Activated CD4-positive, alpha-beta T cell treated with anti-CD3 and anti-CD28 coated beads, Interleukin-2, amount 10 ng/mL, durations not matched to agents 7 days and 5 days (primary cell): Measurements from ENCODE around the gene SOX9. TPM values are rescaled to one million over a fixed set of nuclear protein-coding genes. Genes with fewer than 3 reads are reported as not detected.
"Not testable (repeated sequence)": the region's sequence is repeated elsewhere in the genome, so short reads cannot be mapped to it uniquely, and the experiment has no call there.

Source experiments
- CTCF ChIA-PET: fragments of 350-600 bp; sonication (Branson Sonifier 250); formaldehyde crosslinking; loops from one replicate; lab custom pipeline; 2021; ENCODE audit warnings: antibody characterized with exemption; lab: Charles Lee
- POLR2A ChIA-PET: fragments of 350-600 bp; sonication (Branson Sonifier 250); formaldehyde crosslinking; loops from one replicate; lab custom pipeline; 2021; ENCODE audit warnings: antibody characterized with exemption; lab: Charles Lee
- DNase-seq: peaks from one replicate; pipeline ENCODE4 v3.0.0-alpha.2; 2020
- H3K27ac Mint-ChIP-seq: one replicate; pipeline ENCODE4 v1.8.0; 2021; ENCODE audit warnings: mild to moderate bottlenecking, moderate library complexity, mixed read lengths
- H3K27me3 Mint-ChIP-seq: one replicate; pipeline ENCODE4 v1.8.0; 2021; ENCODE audit warnings: mixed read lengths
- H3K36me3 Mint-ChIP-seq: one replicate; pipeline ENCODE4 v1.8.0; 2021; ENCODE audit warnings: low read depth, mixed read lengths
- H3K4me1 Mint-ChIP-seq: one replicate; pipeline ENCODE4 v1.8.0; 2021; ENCODE audit warnings: mixed read lengths
- H3K4me3 Mint-ChIP-seq: one replicate; pipeline ENCODE4 v1.8.0; 2021; ENCODE audit warnings: mild to moderate bottlenecking, moderate library complexity, mixed read lengths
- H3K9me3 Mint-ChIP-seq: one replicate; pipeline ENCODE4 v1.8.0; 2021; ENCODE audit warnings: mixed read lengths
- total RNA-seq, 2 experiments: library from RNA; stranded (reverse); gene quantifications; one replicate each; pipeline ENCODE4 v1.2.3, GENCODE V29; 2021

Gene SOX9
- total RNA-seq, 2 experiments from 2014 or later, result not detected

DNA sequence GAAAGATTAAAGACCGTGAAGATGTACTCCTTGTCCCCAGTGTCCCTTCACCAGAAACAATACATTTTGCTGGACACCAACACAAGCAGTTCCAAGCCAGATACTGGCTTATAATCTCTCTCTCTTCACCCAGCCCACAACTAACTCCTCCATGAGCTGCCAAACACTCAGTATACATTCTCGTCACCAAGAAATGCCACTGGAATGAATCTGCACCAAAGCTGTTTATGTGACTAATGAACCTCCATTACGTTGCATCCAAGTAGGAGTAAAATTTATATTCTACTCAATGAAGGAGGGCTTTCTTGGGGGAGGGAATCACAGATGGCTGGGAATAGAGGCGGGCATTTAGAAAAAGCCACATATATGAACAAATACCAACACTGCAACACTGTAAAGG, 20.9 kb upstream of the SOX9 start:
- DNase-seq, result no peak
- no peak overlapping the region for H3K27ac Mint-ChIP-seq
- CTCF ChIA-PET, result no interaction called here
- POLR2A ChIA-PET, result no interaction called here
- no peaks in the 10 kb centered on the region for H3K9me3 Mint-ChIP-seq
- no peaks in the 10 kb centered on the region for H3K36me3 Mint-ChIP-seq
- no peaks in the 10 kb centered on the region for H3K4me1 Mint-ChIP-seq
- H3K27me3 Mint-ChIP-seq, result no peaks in the 10 kb centered on the region
- no peak overlapping the region for H3K4me3 Mint-ChIP-seq

DNA sequence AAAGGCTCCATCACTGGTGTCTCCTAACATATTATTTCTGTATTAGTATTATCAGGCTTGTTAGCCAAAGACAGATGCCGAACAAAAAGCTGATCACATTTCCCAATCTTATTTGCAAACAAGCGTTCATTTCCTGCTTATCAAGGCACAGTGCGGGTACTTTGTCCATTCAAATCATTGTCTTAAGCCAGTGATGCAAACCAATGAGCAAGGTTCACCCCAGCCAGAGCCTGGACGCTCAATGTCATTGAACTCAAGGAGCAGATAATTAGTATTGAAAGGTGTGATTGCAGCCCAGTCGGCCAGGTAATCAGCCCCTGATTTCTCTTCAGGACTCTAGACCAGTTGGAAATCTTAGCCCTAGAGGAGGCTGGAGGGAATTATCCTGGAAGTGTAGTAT, 20.4 kb upstream of the SOX9 start:
- H3K4me1 Mint-ChIP-seq, result no peaks in the 10 kb centered on the region
- H3K27ac Mint-ChIP-seq, result no peak overlapping the region
- H3K9me3 Mint-ChIP-seq, result no peaks in the 10 kb centered on the region
- H3K36me3 Mint-ChIP-seq, result no peaks in the 10 kb centered on the region
- no peak overlapping the region for H3K4me3 Mint-ChIP-seq
- no peak for DNase-seq
- H3K27me3 Mint-ChIP-seq, result no peaks in the 10 kb centered on the region
- CTCF ChIA-PET, result no interaction called here
- POLR2A ChIA-PET, result no interaction called here

GRCh38 chr17:72101526-72101925, 19.3 kb upstream of the SOX9 start:
- Mint-ChIP-seq H3K9me3 (no peaks in the 10 kb centered on the region), H3K27ac (no peak overlapping the region), H3K4me3 (no peak overlapping the region), H3K4me1 (no peaks in the 10 kb centered on the region), H3K27me3 (no peaks in the 10 kb centered on the region), H3K36me3 (no peaks in the 10 kb centered on the region)
- CTCF ChIA-PET, result no interaction called here
- POLR2A ChIA-PET, result no interaction called here
- no peak for DNase-seq

GRCh38 chr17:72102366-72102765, 18.5 kb upstream of the SOX9 start:
- H3K9me3 Mint-ChIP-seq, result no peaks in the 10 kb centered on the region
- H3K36me3 Mint-ChIP-seq, result no peaks in the 10 kb centered on the region
- H3K4me3 Mint-ChIP-seq, result no peak overlapping the region
- ChIA-PET CTCF (no interaction called here), POLR2A (no interaction called here)
- no peaks in the 10 kb centered on the region for H3K4me1 Mint-ChIP-seq
- H3K27ac Mint-ChIP-seq, result no peak overlapping the region
- no peaks in the 10 kb centered on the region for H3K27me3 Mint-ChIP-seq
- DNase-seq, result no peak

DNA sequence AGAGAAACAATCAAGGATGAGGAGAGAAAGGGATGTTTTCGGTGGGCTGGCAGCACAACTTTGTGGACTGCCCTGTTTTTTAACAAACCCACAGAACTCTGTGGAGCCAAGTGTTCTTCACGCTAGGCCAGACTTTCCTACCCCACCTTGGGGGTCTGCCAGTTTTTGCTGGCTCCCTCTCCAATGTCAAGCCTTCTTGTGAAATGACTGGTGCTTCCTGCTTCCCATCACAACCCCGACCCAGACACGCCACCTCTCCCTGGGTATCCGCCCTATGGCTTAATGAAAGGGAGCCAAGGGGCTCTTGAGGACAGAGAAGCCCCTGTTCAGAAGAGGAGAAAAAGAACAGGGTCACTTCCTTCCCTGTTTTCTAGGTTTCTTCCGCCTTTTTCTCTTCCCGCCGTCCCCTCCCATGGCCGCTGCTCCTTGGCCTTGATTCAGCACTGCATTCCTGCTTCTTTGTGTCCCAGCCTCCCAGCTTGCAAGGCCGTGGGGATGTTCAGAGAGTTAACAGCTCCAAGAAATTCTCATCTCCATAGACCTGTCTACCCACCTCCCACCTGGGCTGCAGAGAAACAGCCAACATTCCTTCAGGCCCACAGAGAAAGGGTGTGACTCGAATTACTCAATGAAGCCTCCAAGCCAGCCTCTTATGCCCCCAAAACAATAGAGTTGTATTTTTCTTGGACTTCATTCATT, 16.5 kb upstream of the SOX9 start:
- Mint-ChIP-seq H3K4me1 (no peaks in the 10 kb centered on the region), H3K27ac (no peak overlapping the region), H3K9me3 (no peaks in the 10 kb centered on the region), H3K36me3 (no peaks in the 10 kb centered on the region), H3K4me3 (no peak overlapping the region), H3K27me3 (no peaks in the 10 kb centered on the region)
- no peak for DNase-seq
- ChIA-PET CTCF (no interaction called here), POLR2A (no interaction called here)

DNA sequence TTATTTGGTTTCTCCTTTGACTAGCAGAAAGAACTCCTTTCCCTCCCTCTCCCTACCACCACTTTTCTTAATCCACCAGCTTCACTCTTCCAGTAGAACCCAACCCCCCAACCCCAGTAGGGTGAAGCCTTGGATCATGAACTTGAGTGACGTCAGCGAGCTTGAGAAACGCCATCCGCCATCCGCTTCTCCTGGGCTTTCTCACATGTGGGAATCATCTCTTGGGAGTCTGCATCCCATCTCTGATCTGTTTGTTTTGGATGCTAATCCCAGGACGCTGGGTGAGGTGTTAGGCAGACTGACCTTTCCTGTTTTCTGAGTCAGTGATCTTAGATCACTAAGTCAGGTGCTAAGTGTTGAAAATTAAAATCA, 16.0 kb upstream of the SOX9 start:
- Mint-ChIP-seq H3K4me3 (no peak overlapping the region), H3K9me3 (no peaks in the 10 kb centered on the region), H3K27me3 (no peaks in the 10 kb centered on the region), H3K4me1 (no peaks in the 10 kb centered on the region), H3K36me3 (no peaks in the 10 kb centered on the region), H3K27ac (no peak overlapping the region)
- ChIA-PET POLR2A (no interaction called here), CTCF (no interaction called here)
- no peak for DNase-seq

- Mint-ChIP-seq H3K4me1 (no peaks in the 10 kb centered on the region), H3K27me3 (no peaks in the 10 kb centered on the region), H3K36me3 (no peaks in the 10 kb centered on the region), H3K27ac (no peak overlapping the region), H3K9me3 (no peaks in the 10 kb centered on the region), H3K4me3 (no peak overlapping the region)
- POLR2A ChIA-PET, result no interaction called here
- CTCF ChIA-PET, result no interaction called here
- no peak for DNase-seq
Measured at GRCh38 chr17:72107100-72107499, 13.7 kb upstream of the SOX9 start.

DNA sequence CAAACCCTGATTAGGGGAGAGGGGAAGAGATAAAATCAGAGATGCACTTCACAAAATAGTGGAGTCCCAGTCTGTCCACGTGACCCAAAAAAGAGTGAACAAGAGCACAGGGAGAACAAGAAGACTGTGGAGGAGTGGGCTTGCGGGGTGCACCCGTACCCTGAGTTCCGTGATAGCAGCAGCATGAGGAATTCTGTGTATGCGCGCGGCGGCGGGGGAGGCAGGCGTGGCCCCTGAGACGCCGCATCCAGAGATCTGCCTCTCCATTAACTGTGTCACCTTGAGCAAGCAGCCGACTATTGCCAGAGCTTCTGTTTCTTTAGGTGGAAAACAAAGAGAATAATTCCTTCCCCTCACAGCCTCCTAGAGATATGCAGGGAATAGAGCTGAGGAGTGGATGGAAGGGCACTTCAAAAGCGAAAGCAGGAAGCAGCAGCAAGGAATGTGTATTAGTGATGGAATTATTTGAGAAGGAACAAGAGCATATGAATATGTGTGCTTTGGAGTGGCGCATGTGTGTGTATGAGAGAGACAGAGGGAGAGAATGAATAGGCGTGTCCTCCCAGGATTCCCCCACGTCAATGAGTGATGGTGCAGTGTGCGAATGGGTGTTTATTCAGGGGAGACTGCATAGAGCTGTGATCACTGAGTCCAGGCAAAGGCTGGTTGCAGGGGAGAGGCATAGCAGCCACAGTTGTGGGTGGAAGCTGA, 10.4 kb upstream of the SOX9 start:
- CTCF ChIA-PET, result no interaction called here
- H3K4me1 Mint-ChIP-seq, result no peaks in the 10 kb centered on the region
- no peak overlapping the region for H3K4me3 Mint-ChIP-seq
- no peak overlapping the region for H3K27ac Mint-ChIP-seq
- H3K36me3 Mint-ChIP-seq, result no peaks in the 10 kb centered on the region
- H3K9me3 Mint-ChIP-seq, result no peaks in the 10 kb centered on the region
- POLR2A ChIA-PET, result no interaction called here
- no peak for DNase-seq
- H3K27me3 Mint-ChIP-seq, result peaks cover 8% of the 10 kb centered on the region

DNA sequence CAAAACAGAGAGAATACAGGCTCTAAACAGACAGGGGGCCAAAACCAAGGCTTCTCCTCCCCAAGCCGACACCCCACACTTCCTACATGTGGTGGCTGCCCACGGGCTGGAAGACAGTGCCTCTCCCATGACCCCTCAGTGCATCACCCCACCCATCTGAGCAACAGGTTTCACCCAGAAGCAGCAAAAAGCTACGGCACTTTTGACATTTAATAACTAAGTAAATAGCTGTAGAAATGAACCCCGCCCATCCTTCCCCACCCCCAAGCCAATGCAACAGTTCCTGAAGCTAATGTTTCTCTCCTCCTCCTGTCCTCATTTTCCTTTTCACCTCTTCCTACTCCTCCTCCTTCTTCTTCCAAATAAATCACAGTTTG, 9.9 kb upstream of the SOX9 start:
- H3K36me3 Mint-ChIP-seq, result no peaks in the 10 kb centered on the region
- no peak for DNase-seq
- H3K27ac Mint-ChIP-seq, result no peak overlapping the region
- H3K4me3 Mint-ChIP-seq, result no peak overlapping the region
- ChIA-PET POLR2A (no interaction called here), CTCF (no interaction called here)
- no peaks in the 10 kb centered on the region for H3K4me1 Mint-ChIP-seq
- H3K9me3 Mint-ChIP-seq, result no peaks in the 10 kb centered on the region
- peaks cover 11% of the 10 kb centered on the region for H3K27me3 Mint-ChIP-seq

GRCh38 chr17:72111336-72111923, 9.4 kb upstream of the SOX9 start:
- Mint-ChIP-seq H3K27me3 (peaks cover 16% of the 10 kb centered on the region), H3K36me3 (no peaks in the 10 kb centered on the region), H3K9me3 (no peaks in the 10 kb centered on the region), H3K4me3 (no peak overlapping the region), H3K4me1 (no peaks in the 10 kb centered on the region), H3K27ac (no peak overlapping the region)
- POLR2A ChIA-PET, result no interaction called here
- DNase-seq, result no peak
- CTCF ChIA-PET, result interaction anchor here (1.2 kb wide), 1 partner anchor 28 kb away, joined by 3 read pairs; no protein-coding TSS in a partner anchor

DNA sequence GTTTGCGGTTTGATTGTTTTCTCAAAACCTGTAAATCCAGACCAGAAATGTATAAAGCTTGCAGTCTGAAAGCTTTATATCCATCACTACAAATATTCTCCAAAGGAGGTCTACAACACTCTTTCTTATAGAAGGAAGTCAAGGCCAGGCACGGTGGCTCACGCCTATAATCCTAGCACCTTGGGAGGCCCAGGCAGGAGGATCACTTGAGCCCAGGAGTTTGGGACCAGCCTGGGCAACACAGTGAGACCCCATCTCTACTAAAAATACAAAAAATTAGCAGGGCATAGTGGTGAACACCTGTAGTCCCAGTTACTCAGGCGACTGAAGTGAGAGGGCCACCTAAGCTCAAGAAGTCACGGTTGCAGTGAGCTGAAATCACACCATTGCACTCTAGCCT, 8.9 kb upstream of the SOX9 start:
- H3K9me3 Mint-ChIP-seq, H3K27ac Mint-ChIP-seq, POLR2A ChIA-PET, H3K36me3 Mint-ChIP-seq, DNase-seq, H3K4me3 Mint-ChIP-seq, H3K4me1 Mint-ChIP-seq: not testable (repeated sequence)
- H3K27me3 Mint-ChIP-seq, result peaks cover 21% of the 10 kb centered on the region
- CTCF ChIA-PET, result interaction anchor here (1.2 kb wide), 1 partner anchor 27 kb away, joined by 3 read pairs; no protein-coding TSS in a partner anchor

DNA sequence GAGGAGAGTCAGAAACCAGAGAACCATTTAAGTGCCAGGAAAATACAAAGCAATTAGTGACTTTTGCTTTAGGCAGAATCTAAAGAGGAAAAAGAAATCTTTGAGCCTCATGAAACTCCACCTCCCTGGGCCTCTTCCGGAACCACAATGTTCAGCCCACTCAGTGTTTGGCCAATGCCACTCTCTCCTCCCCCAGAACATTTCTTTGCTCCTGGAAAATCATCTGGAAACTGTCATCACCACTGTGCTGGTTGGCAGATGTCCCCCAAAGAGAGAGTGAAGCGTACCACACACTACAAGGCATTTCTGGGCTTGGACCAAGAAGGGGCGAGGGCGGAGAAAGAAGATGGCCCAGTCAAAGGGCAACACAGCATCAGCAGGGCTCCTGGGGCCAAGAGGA, 7.1 kb upstream of the SOX9 start:
- POLR2A ChIA-PET, result no interaction called here
- no peaks in the 10 kb centered on the region for H3K36me3 Mint-ChIP-seq
- CTCF ChIA-PET, result no interaction called here
- H3K4me1 Mint-ChIP-seq, result no peaks in the 10 kb centered on the region
- no peak for DNase-seq
- H3K4me3 Mint-ChIP-seq, result no peak overlapping the region
- H3K9me3 Mint-ChIP-seq, result no peaks in the 10 kb centered on the region
- no peak overlapping the region for H3K27ac Mint-ChIP-seq
- peaks cover 35% of the 10 kb centered on the region for H3K27me3 Mint-ChIP-seq

DNA sequence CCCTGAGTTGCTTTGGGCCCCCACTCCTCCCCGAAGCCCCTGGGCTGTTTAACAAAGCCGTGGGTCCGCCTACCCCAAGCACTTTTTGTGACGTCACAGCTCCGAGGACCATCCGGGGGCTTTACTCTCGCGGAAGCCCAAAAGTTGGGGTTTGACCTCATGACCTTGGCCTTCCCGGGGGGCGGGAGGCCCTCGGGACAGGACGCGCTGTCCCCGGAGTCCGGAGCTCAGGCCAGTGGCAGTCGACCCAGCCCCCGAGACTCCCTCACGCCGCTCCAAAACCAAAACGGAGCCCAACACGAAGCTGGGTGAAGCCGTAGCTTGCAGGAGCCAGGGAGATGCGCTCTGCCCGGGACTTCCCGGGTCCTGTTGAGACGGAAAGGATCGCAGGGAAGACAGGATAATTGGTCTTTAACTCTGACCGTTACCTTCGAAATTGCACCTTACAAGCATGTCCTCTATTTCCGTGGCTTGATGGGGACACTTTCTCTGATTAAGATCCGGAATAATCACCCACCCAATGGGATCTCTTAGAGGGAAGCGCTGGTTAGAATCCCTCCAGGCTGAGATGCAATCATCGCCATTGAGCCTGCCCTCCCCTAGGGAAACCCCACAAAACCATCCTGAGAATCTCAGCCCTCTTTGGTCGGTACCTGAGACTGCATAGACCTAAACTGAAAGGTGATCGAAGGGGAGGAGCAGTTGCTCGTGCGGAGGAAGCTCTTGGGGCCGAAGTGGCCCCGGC, 4.9 kb upstream of the SOX9 start:
- POLR2A ChIA-PET, result no interaction called here
- Mint-ChIP-seq H3K27me3 (peaks cover 52% of the 10 kb centered on the region), H3K36me3 (peaks cover 3% of the 10 kb centered on the region), H3K27ac (no peak overlapping the region), H3K4me3 (no peak overlapping the region), H3K9me3 (no peaks in the 10 kb centered on the region), H3K4me1 (peaks cover 2% of the 10 kb centered on the region)
- CTCF ChIA-PET, result interaction anchor here (1.1 kb wide), 1 partner anchor 66 kb away, joined by 4 read pairs; no protein-coding TSS in a partner anchor
- DNase-seq, result no peak
